ENCODE results near the gene LDLRAD3. TPM values are rescaled to one million over a fixed set of nuclear protein-coding genes. Genes with fewer than 3 reads are reported as not detected.
A peak's percentile ranks its signal among the peaks of the same experiment; 100 is the strongest.

LDLRAD3 gene
- total RNA-seq, 4 donors from 2014 or later, result 10.2 to 41.9 (median 19.8) TPM

GRCh38 chr11:36224209-36224882 lies 280.5 kb downstream of the LDLRAD3 start:
- Histone ChIP-seq H3K27me3 (no peaks in the 10 kb centered on the region), H3K4me1 (peaks cover 0 to 2% of the 10 kb centered on the region in 2 donors), H3K36me3 (no peaks in the 10 kb centered on the region), H3K9me3 (peaks cover 0 to 7% of the 10 kb centered on the region in 2 donors), H3K4me3 (no peak overlapping the region), H3K27ac (no peak overlapping the region)
- no peak for TF ChIP-seq CTCF (IDR thresholded peaks at IDR 0.05)
- no peak for TF ChIP-seq POLR2A (IDR thresholded peaks at IDR 0.05)
- intact Hi-C loops (cut with DNase I; ENCODE audit: low total_unique reads), result no loop called here
- no peak for DNase-seq

GRCh38 chr11:36227044-36227443 lies 283.2 kb downstream of the LDLRAD3 start:
- H3K4me3 ChIP-seq, result no peak overlapping the region
- H3K4me1 ChIP-seq, result peaks cover 6 to 12% of the 10 kb centered on the region in 2 donors
- no peak overlapping the region for H3K27ac ChIP-seq
- TF ChIP-seq POLR2A (IDR thresholded peaks at IDR 0.05) (no peak), CTCF (IDR thresholded peaks at IDR 0.05) (no peak)
- H3K36me3 ChIP-seq, result no peaks in the 10 kb centered on the region
- H3K9me3 ChIP-seq, result no peaks in the 10 kb centered on the region
- DNase-seq, result no peak
- intact Hi-C loops (cut with DNase I; ENCODE audit: low total_unique reads), result no loop called here
- H3K27me3 ChIP-seq, result no peaks in the 10 kb centered on the region

GRCh38 chr11:36228689-36229088 lies 284.8 kb downstream of the LDLRAD3 start:
- Histone ChIP-seq H3K27me3 (no peaks in the 10 kb centered on the region), H3K9me3 (no peaks in the 10 kb centered on the region), H3K36me3 (no peaks in the 10 kb centered on the region), H3K4me1 (peaks cover 10 to 12% of the 10 kb centered on the region in 2 donors), H3K4me3 (no peak overlapping the region), H3K27ac (peak overlapping the region in 1 of 2 donors; percentile 74)
- TF ChIP-seq POLR2A (IDR thresholded peaks at IDR 0.05) (no peak), CTCF (IDR thresholded peaks at IDR 0.05) (no peak)
- intact Hi-C loops (cut with DNase I; ENCODE audit: low total_unique reads), result no loop called here
- no peak for DNase-seq

- intact Hi-C loops (cut with DNase I; ENCODE audit: low total_unique reads), result no loop called here
- H3K27me3 ChIP-seq, result no peaks in the 10 kb centered on the region
- no peaks in the 10 kb centered on the region for H3K9me3 ChIP-seq
- no peak overlapping the region for H3K4me3 ChIP-seq
- peak overlapping the region in 1 of 2 donors; percentile 74 for H3K27ac ChIP-seq
- no peaks in the 10 kb centered on the region for H3K36me3 ChIP-seq
- DNase-seq, result no peak
- TF ChIP-seq POLR2A (IDR thresholded peaks at IDR 0.05) (no peak), CTCF (IDR thresholded peaks at IDR 0.05) (no peak)
- H3K4me1 ChIP-seq, result peaks cover 10 to 12% of the 10 kb centered on the region in 2 donors
Measured at GRCh38 chr11:36229091-36229705, 285.3 kb downstream of the LDLRAD3 start.

Data from uterus (tissue), 4 donors.